Endodermal cell (in vitro differentiated cells): ENCODE data around the gene SAG. TPM values are rescaled to one million over a fixed set of nuclear protein-coding genes. Genes with fewer than 3 reads are reported as not detected.
"Not testable (repeated sequence)": the region's sequence is repeated elsewhere in the genome, so short reads cannot be mapped to it uniquely, and the experiment has no call there.

Experiments
- DNase-seq: peaks from one replicate; pipeline ENCODE4 v3.0.0-alpha.2; 2017
- H3K27ac ChIP-seq: 2 replicates; pipeline ENCODE4 v1.5.1; 2013; ENCODE audit warnings: mild to moderate bottlenecking, low read depth, low read length, moderate library complexity
- H3K27me3 ChIP-seq: 2 replicates; pipeline ENCODE4 v1.6.1; 2013; ENCODE audit warnings: mild to moderate bottlenecking, low read length, moderate library complexity; ENCODE audit not compliant: insufficient read depth, control insufficient read depth, poor library complexity, severe bottlenecking
- H3K36me3 ChIP-seq: 2 replicates; pipeline ENCODE4 v1.7.0; 2013; ENCODE audit warnings: mild to moderate bottlenecking, low read length, moderate library complexity; ENCODE audit not compliant: control insufficient read depth, insufficient read depth
- H3K4me1 ChIP-seq: one replicate; pipeline ENCODE4 v1.7.0; 2013; ENCODE audit warnings: low read length; ENCODE audit not compliant: control insufficient read depth, insufficient read depth
- H3K4me3 ChIP-seq: 2 replicates; pipeline ENCODE4 v1.5.1; 2013; ENCODE audit warnings: mild to moderate bottlenecking, low read length, moderate library complexity
- H3K9ac ChIP-seq: 2 replicates; pipeline ENCODE4 v1.6.1; 2013; ENCODE audit warnings: mild to moderate bottlenecking, low read length, moderate library complexity; ENCODE audit not compliant: poor library complexity, severe bottlenecking; ENCODE audit errors: extremely low read depth
- H3K9me3 ChIP-seq: 2 replicates; pipeline ENCODE4 v1.6.1; 2013; ENCODE audit warnings: mild to moderate bottlenecking, low read length, moderate library complexity; ENCODE audit not compliant: control insufficient read depth
- H3K27ac Mint-ChIP-seq: 2 replicates; pipeline ENCODE4 v1.8.0; 2020; ENCODE audit warnings: mixed read lengths
- H3K27me3 Mint-ChIP-seq: 2 replicates; pipeline ENCODE4 v1.8.0; 2021; ENCODE audit warnings: mild to moderate bottlenecking, mixed read lengths; ENCODE audit not compliant: insufficient read depth
- H3K36me3 Mint-ChIP-seq: 2 replicates; pipeline ENCODE4 v1.8.0; 2020; ENCODE audit warnings: low read depth, mixed read lengths
- H3K4me1 Mint-ChIP-seq: 2 replicates; pipeline ENCODE4 v1.8.0; 2020; ENCODE audit warnings: mixed read lengths
- H3K4me3 Mint-ChIP-seq: 2 replicates; pipeline ENCODE4 v1.8.0; 2020; ENCODE audit warnings: mild to moderate bottlenecking, moderate library complexity, mixed read lengths
- H3K9me3 Mint-ChIP-seq: 2 replicates; pipeline ENCODE4 v1.8.0; 2020; ENCODE audit warnings: mild to moderate bottlenecking, mixed read lengths
- WGBS, 2 experiments: methylation state at CpG; one replicate each; pipeline versions ENCODE4 v1.1.5 to v1.1.7; 2013; ENCODE audit warnings: missing lambda C conversion rate in 2 of 2, mixed read lengths in 1 of 2; ENCODE audit not compliant: insufficient coverage in 1 of 2, insufficient read length in 1 of 2; 5-methylcytosine and 5-hydroxymethylcytosine counted together
- total RNA-seq, 2 donors: library from RNA; stranded (reverse); fragmentation: NEBNext Ultra II Directional in 1 of 2; extraction: Animal tissue kit (Norgen Biotek cat#: 25700) in 1 of 2; gene quantifications; 2 replicates in 1 of 2; 3 replicates in 1 of 2; pipeline ENCODE4 v1.2.1, GENCODE V29; 2021
- TF ChIP-seq, protein P1 (sequence below): fragments of 200-600 bp; sonication (generic); conservative IDR thresholded peaks from 2 replicates; pipeline ENCODE4 v1.5.0; 2021; ENCODE audit warnings: antibody characterized with exemption, mild to moderate bottlenecking

The SAG gene
- total RNA-seq, 2 donors from 2014 or later = not detected

DNA sequence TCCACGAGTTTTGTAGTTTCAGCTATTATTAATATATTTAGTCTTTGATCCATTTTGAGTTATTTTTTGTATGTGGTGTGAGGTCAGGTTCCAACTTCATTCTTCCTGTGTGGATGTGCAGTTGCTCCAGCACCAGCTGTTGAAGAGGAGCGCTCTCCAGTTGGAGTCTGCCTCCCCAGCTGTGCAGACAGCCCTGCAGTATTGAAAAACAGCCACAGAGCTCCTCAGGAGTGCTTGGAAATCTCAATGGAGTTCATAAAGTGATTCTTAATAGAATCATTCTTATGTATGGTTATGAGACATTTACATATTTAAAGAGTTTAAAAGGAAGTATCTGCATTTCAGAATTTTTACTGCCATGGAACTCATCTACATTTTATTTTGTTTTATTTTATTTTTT, 64.0 kb downstream of the SAG start:
- no peaks in the 10 kb centered on the region for H3K27me3 Mint-ChIP-seq
- peaks cover 9% of the 10 kb centered on the region for H3K4me1 Mint-ChIP-seq
- Histone ChIP-seq H3K27me3 (no peaks in the 10 kb centered on the region), H3K9ac (no peak overlapping the region), H3K27ac (no peak overlapping the region), H3K4me1 (no peaks in the 10 kb centered on the region), H3K9me3 (no peaks in the 10 kb centered on the region), H3K36me3 (no peaks in the 10 kb centered on the region), H3K4me3 (no peak overlapping the region)
- peaks cover 4% of the 10 kb centered on the region for H3K36me3 Mint-ChIP-seq
- 88 to 100% methylated on average over 1 of the region's 2 CpGs for WGBS, 2 experiments
- H3K27ac Mint-ChIP-seq = no peak overlapping the region
- DNase-seq = no peak
- no peaks in the 10 kb centered on the region for H3K9me3 Mint-ChIP-seq
- no peak overlapping the region for H3K4me3 Mint-ChIP-seq
- TF ChIP-seq, protein P1, sequence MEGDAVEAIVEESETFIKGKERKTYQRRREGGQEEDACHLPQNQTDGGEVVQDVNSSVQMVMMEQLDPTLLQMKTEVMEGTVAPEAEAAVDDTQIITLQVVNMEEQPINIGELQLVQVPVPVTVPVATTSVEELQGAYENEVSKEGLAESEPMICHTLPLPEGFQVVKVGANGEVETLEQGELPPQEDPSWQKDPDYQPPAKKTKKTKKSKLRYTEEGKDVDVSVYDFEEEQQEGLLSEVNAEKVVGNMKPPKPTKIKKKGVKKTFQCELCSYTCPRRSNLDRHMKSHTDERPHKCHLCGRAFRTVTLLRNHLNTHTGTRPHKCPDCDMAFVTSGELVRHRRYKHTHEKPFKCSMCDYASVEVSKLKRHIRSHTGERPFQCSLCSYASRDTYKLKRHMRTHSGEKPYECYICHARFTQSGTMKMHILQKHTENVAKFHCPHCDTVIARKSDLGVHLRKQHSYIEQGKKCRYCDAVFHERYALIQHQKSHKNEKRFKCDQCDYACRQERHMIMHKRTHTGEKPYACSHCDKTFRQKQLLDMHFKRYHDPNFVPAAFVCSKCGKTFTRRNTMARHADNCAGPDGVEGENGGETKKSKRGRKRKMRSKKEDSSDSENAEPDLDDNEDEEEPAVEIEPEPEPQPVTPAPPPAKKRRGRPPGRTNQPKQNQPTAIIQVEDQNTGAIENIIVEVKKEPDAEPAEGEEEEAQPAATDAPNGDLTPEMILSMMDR = no peak

DNA sequence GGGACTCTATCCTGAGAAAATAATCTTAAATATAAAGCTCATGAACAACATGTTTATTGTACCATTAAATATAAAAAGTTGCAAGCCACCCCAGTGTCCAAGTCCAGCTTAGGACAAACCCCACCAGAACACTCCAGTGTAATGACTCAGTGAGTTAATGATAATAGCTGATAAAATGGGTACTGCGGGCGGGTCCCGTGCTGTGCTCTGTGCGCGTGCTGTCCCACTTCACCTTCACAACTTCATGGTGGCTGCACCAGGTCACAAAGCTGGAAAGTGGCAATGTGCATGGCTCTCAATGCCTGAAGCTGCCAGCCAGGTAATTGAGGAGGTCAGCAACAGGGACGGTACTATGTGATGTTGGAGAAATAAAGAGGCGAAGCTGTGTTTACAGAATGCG, 65.2 kb downstream of the SAG start:
- Mint-ChIP-seq H3K9me3 (no peaks in the 10 kb centered on the region), H3K4me3 (no peak overlapping the region), H3K27me3 (no peaks in the 10 kb centered on the region), H3K36me3 (peaks cover 12% of the 10 kb centered on the region), H3K27ac (no peak overlapping the region), H3K4me1 (peaks cover 9% of the 10 kb centered on the region)
- no peak for DNase-seq
- TF ChIP-seq, protein P1 = no peak
- no peaks in the 10 kb centered on the region for H3K9me3 ChIP-seq
- no peaks in the 10 kb centered on the region for H3K36me3 ChIP-seq
- no peak overlapping the region for H3K9ac ChIP-seq
- no peak overlapping the region for H3K27ac ChIP-seq
- H3K27me3 ChIP-seq = no peaks in the 10 kb centered on the region
- no peak overlapping the region for H3K4me3 ChIP-seq
- no peaks in the 10 kb centered on the region for H3K4me1 ChIP-seq
- 94 to 97% methylated on average over 6 to 8 of the region's 8 CpGs for WGBS, 2 experiments

DNA sequence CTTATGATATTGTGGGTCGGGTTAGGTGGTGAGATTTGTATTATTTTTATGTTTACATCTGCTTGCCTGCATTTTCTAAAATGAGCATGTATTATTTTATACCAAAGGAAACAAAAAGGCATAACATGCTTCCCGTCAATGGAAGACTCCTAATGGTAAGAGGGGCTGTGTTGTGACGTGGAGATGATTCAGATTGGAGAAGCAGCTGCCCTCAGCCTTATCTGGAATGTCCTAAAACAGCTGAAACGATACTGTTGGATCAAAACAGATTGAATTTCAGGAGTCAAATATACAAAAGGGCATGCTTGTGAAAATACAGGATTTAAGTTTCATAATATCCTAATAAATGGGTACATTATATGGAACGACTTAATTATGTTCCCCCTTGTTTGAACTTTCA, 65.7 kb downstream of the SAG start:
- H3K4me3 Mint-ChIP-seq = no peak overlapping the region
- H3K27ac Mint-ChIP-seq = no peak overlapping the region
- no peak for DNase-seq
- H3K9me3 ChIP-seq = no peaks in the 10 kb centered on the region
- TF ChIP-seq, protein P1 = no peak
- H3K27me3 ChIP-seq = no peaks in the 10 kb centered on the region
- WGBS, 2 experiments = 93 to 100% methylated on average over 4 of the region's 5 CpGs
- H3K9ac ChIP-seq = no peak overlapping the region
- no peak overlapping the region for H3K27ac ChIP-seq
- H3K4me1 Mint-ChIP-seq = peaks cover 9% of the 10 kb centered on the region
- H3K36me3 ChIP-seq = no peaks in the 10 kb centered on the region
- H3K36me3 Mint-ChIP-seq = peaks cover 12% of the 10 kb centered on the region
- H3K9me3 Mint-ChIP-seq = no peaks in the 10 kb centered on the region
- H3K27me3 Mint-ChIP-seq = no peaks in the 10 kb centered on the region
- no peak overlapping the region for H3K4me3 ChIP-seq
- H3K4me1 ChIP-seq = no peaks in the 10 kb centered on the region

DNA sequence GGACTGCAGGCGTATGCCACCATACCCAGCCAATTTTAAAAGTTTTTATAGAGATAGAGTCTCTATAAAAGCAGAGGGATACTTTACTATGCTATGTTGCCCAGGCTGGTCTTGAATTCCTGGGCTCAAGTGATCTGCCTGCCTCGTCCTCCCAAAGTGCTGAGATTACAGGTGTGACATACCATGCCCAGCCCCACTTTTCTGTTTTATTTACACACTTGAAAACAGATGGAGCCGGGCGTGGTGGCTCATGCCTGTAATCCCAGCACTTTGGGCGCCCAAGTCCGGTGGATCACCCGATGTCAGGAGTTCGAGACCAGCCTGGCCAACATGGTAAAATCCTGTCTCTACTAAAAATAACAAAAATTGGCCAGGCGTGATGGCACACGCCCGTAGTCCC, 67.2 kb downstream of the SAG start:
- H3K9ac ChIP-seq, H3K36me3 ChIP-seq, H3K9me3 Mint-ChIP-seq, H3K4me3 Mint-ChIP-seq, H3K27ac Mint-ChIP-seq, H3K27me3 Mint-ChIP-seq, H3K9me3 ChIP-seq, H3K4me1 ChIP-seq, H3K4me3 ChIP-seq, H3K27ac ChIP-seq, DNase-seq, H3K4me1 Mint-ChIP-seq, H3K27me3 ChIP-seq: not testable (repeated sequence)
- WGBS, 2 experiments = 91 to 92% methylated on average over 7 to 11 of the region's 11 CpGs
- H3K36me3 Mint-ChIP-seq = peaks cover 16% of the 10 kb centered on the region
